Omental fat pad (tissue), 4 donors: ENCODE results near the gene DCP2. TPM values are rescaled to one million over a fixed set of nuclear protein-coding genes. Genes with fewer than 3 reads are reported as not detected.

Experiments used
- ATAC-seq: fragments of 150-250 bp; one replicate; pipeline ENCODE4 v1.9.1; 2016; ENCODE audit warnings: mild to moderate bottlenecking, moderate library complexity; ENCODE audit not compliant: low FRiP score
- DNase-seq: peaks from one replicate; pipeline ENCODE4 v3.0.0-alpha.2; 2019; ENCODE audit warnings: low spot score
- CTCF ChIP-seq, 3 donors: fragments of 450-650 bp; IDR thresholded peaks; one replicate each; pipeline ENCODE4 v1.5.1; 2016 to 2017; ENCODE audit warnings: antibody characterized with exemption in 3 of 3, mild to moderate bottlenecking in 3 of 3, moderate library complexity in 2 of 3
- total RNA-seq, 4 donors: library from RNA; depleted of rRNA; stranded (reverse); fragments of >200 nt; gene quantifications; one replicate each; pipeline ENCODE4 v1.1.0, GENCODE V29; 2016

DCP2 gene
- total RNA-seq, 4 donors from 2014 or later, result 22.2 to 53.4 (median 25.9) TPM

GRCh38 chr5:112934366-112934663, 42.3 kb upstream of the DCP2 start:
- TF ChIP-seq CTCF (IDR thresholded peaks at IDR 0.05), result no peak
- ATAC-seq, result no peak
- no peak for DNase-seq

GRCh38 chr5:112935675-112936074, 40.9 kb upstream of the DCP2 start:
- ATAC-seq, result no peak
- TF ChIP-seq CTCF (IDR thresholded peaks at IDR 0.05), result no peak
- DNase-seq, result no peak

- TF ChIP-seq CTCF (IDR thresholded peaks at IDR 0.05), result no peak
- DNase-seq (no peak), ATAC-seq (no peak)
Observed at GRCh38 chr5:112938286-112938685, 38.3 kb upstream of the DCP2 start.

GRCh38 chr5:112940670-112941069, 35.9 kb upstream of the DCP2 start:
- TF ChIP-seq CTCF (IDR thresholded peaks at IDR 0.05), result no peak
- DNase-seq (no peak), ATAC-seq (no peak)

GRCh38 chr5:112948458-112948857, 28.1 kb upstream of the DCP2 start:
- no peak for DNase-seq
- ATAC-seq, result no peak
- no peak for TF ChIP-seq CTCF (IDR thresholded peaks at IDR 0.05)

GRCh38 chr5:112951124-112951702, 25.4 kb upstream of the DCP2 start:
- ATAC-seq, result no peak
- TF ChIP-seq CTCF (IDR thresholded peaks at IDR 0.05), result no peak
- no peak for DNase-seq

GRCh38 chr5:112956606-112957005, 20.0 kb upstream of the DCP2 start:
- no peak for ATAC-seq
- DNase-seq, result no peak
- no peak for TF ChIP-seq CTCF (IDR thresholded peaks at IDR 0.05)
